Neuronal stem cell (in vitro differentiated cells): ENCODE measurements around the gene PARD3.

Source experiments
- DNase-seq: peaks from one replicate; pipeline ENCODE4 v3.0.0-alpha.2; 2013; ENCODE audit warnings: low spot score
- H2AFZ ChIP-seq: one replicate; pipeline ENCODE4 v1.6.1; 2013; ENCODE audit warnings: mild to moderate bottlenecking, low read length, inconsistent platforms
- H2AK5ac ChIP-seq: 2 replicates; pipeline ENCODE4 v1.6.1; 2013; ENCODE audit warnings: low read depth, mild to moderate bottlenecking, inconsistent platforms, low read length, moderate library complexity, mixed read lengths
- H2BK120ac ChIP-seq: 2 replicates; pipeline ENCODE4 v1.6.1; 2013; ENCODE audit warnings: low read depth, mild to moderate bottlenecking, inconsistent platforms, low read length, moderate library complexity, mixed read lengths
- H2BK12ac ChIP-seq: one replicate; pipeline ENCODE4 v1.6.1; 2013; ENCODE audit warnings: low read length, inconsistent platforms
- H2BK15ac ChIP-seq: 2 replicates; pipeline ENCODE4 v1.6.1; 2013; ENCODE audit warnings: mild to moderate bottlenecking, low read length, inconsistent platforms, mixed read lengths
- H2BK5ac ChIP-seq: one replicate; pipeline ENCODE4 v1.6.1; 2013; ENCODE audit warnings: inconsistent platforms, mild to moderate bottlenecking, low read length, moderate library complexity
- H3K14ac ChIP-seq: one replicate; pipeline ENCODE4 v1.6.1; 2013; ENCODE audit warnings: low read length, inconsistent platforms
- H3K18ac ChIP-seq: 2 replicates; pipeline ENCODE4 v1.6.1; 2013; ENCODE audit warnings: low read length, inconsistent platforms
- H3K23ac ChIP-seq: 2 replicates; pipeline ENCODE4 v1.6.1; 2013; ENCODE audit warnings: low read depth, mild to moderate bottlenecking, mixed read lengths, low read length, inconsistent platforms; ENCODE audit not compliant: poor library complexity
- H3K27ac ChIP-seq: replicated peaks from 3 replicates; pipeline ENCODE4 v1.5.1; 2013; ENCODE audit warnings: low read length, inconsistent platforms
- H3K27me3 ChIP-seq, 3 experiments: 2 replicates each; pipeline ENCODE4 v1.6.1; 2013; ENCODE audit warnings: low read length in 3 of 3, mild to moderate bottlenecking in 2 of 3, inconsistent platforms in 1 of 3, low read depth in 1 of 3, mixed read lengths in 1 of 3, moderate library complexity in 1 of 3; ENCODE audit not compliant: control insufficient read depth in 3 of 3, insufficient read depth in 3 of 3
- H3K36me3 ChIP-seq, 2 donors: replicated peaks in 1 of 2; 2 replicates each; pipeline ENCODE4 v1.6.1; 2013; ENCODE audit warnings: low read length in 2 of 2; ENCODE audit not compliant: control insufficient read depth in 2 of 2, insufficient read depth in 2 of 2
- H3K4ac ChIP-seq: 2 replicates; pipeline ENCODE4 v1.6.1; 2013; ENCODE audit warnings: inconsistent platforms, mild to moderate bottlenecking, low read length, moderate library complexity
- H3K4me1 ChIP-seq, 2 donors: 1 replicate in 1 of 2; 2 replicates in 1 of 2; pipeline ENCODE4 v1.6.1; 2013; ENCODE audit warnings: low read length in 2 of 2, low read depth in 1 of 2; ENCODE audit not compliant: control insufficient read depth in 2 of 2, insufficient read depth in 1 of 2
- H3K4me2 ChIP-seq: one replicate; pipeline ENCODE4 v1.6.1; 2013; ENCODE audit warnings: mild to moderate bottlenecking, low read length, inconsistent platforms; ENCODE audit not compliant: insufficient read depth, poor library complexity, severe bottlenecking
- H3K4me3 ChIP-seq, 2 donors: 2 replicates each; pipeline ENCODE4 v1.5.1; 2013; ENCODE audit warnings: low read length in 2 of 2, mild to moderate bottlenecking in 2 of 2, inconsistent platforms in 1 of 2, moderate library complexity in 1 of 2
- H3K79me1 ChIP-seq: one replicate; pipeline ENCODE4 v1.6.1; 2013; ENCODE audit warnings: low read depth, mild to moderate bottlenecking, inconsistent platforms, low read length, moderate library complexity
- H3K9ac ChIP-seq: one replicate; pipeline ENCODE4 v1.6.1; 2013; ENCODE audit warnings: mild to moderate bottlenecking, low read depth, low read length, inconsistent platforms; ENCODE audit not compliant: poor library complexity
- H3K9me3 ChIP-seq, 2 donors: replicated peaks in 1 of 2; 2 replicates each; pipeline versions ENCODE3 to v1.6.1; 2013; ENCODE audit warnings: low read length in 2 of 2, mild to moderate bottlenecking in 2 of 2, inconsistent platforms in 1 of 2, low read depth in 1 of 2, mixed read lengths in 1 of 2, moderate library complexity in 1 of 2; ENCODE audit not compliant: control insufficient read depth in 2 of 2, insufficient read depth in 1 of 2
- H4K8ac ChIP-seq: one replicate; pipeline ENCODE4 v1.6.1; 2013; ENCODE audit warnings: low read depth, mild to moderate bottlenecking, inconsistent platforms, low read length, moderate library complexity
- H4K91ac ChIP-seq: one replicate; pipeline ENCODE4 v1.6.1; 2013; ENCODE audit warnings: low read length, low read depth, mild to moderate bottlenecking, inconsistent platforms; ENCODE audit not compliant: poor library complexity
- WGBS, 2 donors: extraction: QIAGEN DNeasy Blood & Tissue Kit; methylation state at CpG; one replicate each; pipeline ENCODE4 v1.1.7; 2013; ENCODE audit warnings: missing lambda C conversion rate in 2 of 2, mixed read lengths in 1 of 2; ENCODE audit not compliant: insufficient read length in 2 of 2, insufficient replicate concordance in 1 of 2; ENCODE audit errors: extremely low coverage in 2 of 2; 5-methylcytosine and 5-hydroxymethylcytosine counted together

Gene PARD3

DNA sequence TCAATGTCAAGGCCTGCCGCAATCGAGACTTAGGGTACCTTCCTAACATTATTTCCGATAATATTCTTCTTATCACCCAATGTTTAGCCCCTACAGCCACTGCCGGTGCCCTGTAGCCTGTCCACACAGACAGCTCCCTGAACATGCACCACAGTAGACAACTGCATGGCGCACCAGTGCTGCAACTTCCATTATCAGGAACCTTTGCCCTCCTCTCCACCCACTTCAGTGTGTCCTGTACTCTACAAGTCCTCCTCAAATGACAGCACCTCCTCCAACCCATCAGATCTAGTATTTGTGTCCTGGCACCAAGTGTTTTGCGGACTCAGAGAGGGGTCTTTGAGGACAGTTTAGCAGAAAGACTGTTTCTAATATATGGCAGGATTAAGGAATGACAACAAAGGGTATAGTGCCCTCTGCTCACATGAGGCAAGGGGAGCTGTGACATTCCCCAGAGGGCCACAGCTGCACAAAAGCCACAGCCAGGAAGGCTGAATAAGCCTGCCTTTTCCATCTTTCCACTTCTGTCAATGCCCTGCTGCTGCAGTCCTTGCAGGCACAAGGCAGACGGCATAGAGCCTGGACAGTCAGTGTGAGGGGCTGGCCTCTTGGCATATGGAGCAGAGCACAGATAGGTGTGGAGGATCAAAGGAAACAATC is 335.4 kb downstream of the PARD3 start:
- Histone ChIP-seq H4K8ac (no peak overlapping the region), H3K4me1 (peaks cover 7 to 11% of the 10 kb centered on the region in 2 donors), H3K4me3 (no peak overlapping the region), H3K23ac (no peak overlapping the region), H2AFZ (no peak overlapping the region), H3K27me3 (no peaks in the 10 kb centered on the region), H3K4ac (no peak overlapping the region), H2BK5ac (no peak overlapping the region), H3K9me3 (no peaks in the 10 kb centered on the region), H4K91ac (no peak overlapping the region), H3K14ac (no peak overlapping the region), H3K4me2 (no peak overlapping the region), H3K18ac (no peak overlapping the region), H2BK15ac (no peak overlapping the region), H2BK120ac (no peak overlapping the region), H2AK5ac (no peak overlapping the region), H3K27ac (no peak overlapping the region), H3K9ac (no peak overlapping the region), H3K79me1 (no peaks in the 10 kb centered on the region), H3K36me3 (no peaks in the 10 kb centered on the region), H2BK12ac (no peak overlapping the region)
- peak; percentile 8 for DNase-seq
- no CpG with 5 or more reads among the region's 7 CpGs for WGBS, 2 donors

DNA sequence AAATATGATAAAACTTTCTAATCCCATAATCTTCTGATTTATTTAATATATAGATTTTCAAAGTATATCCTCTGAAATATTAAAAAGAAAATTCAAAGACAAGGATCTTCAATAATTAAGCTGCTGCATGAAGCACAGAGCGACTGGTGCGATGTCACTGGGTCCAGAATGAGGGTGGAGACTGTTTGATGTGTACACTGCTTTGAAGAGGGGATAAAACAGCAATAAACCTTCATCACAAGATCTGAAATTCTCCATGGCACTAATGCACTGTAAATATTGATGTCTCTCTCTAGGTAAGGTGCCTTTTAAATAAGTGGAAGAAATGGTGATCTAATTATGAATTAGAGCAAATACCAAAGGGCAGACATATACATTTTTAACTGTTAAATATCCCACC is 337.8 kb downstream of the PARD3 start:
- H2BK15ac ChIP-seq = no peak overlapping the region
- no peak overlapping the region for H3K18ac ChIP-seq
- no peak overlapping the region for H2AK5ac ChIP-seq
- H3K23ac ChIP-seq = no peak overlapping the region
- H3K9me3 ChIP-seq = no peaks in the 10 kb centered on the region
- WGBS, 2 donors = no CpG with 5 or more reads among the region's 2 CpGs
- H4K91ac ChIP-seq = no peak overlapping the region
- H3K14ac ChIP-seq = no peak overlapping the region
- H2BK12ac ChIP-seq = no peak overlapping the region
- no peak overlapping the region for H3K9ac ChIP-seq
- no peak overlapping the region for H3K4me3 ChIP-seq
- H4K8ac ChIP-seq = no peak overlapping the region
- H3K79me1 ChIP-seq = no peaks in the 10 kb centered on the region
- H2BK5ac ChIP-seq = no peak overlapping the region
- no peak overlapping the region for H2AFZ ChIP-seq
- H3K4me2 ChIP-seq = no peak overlapping the region
- peaks cover 7 to 11% of the 10 kb centered on the region in 2 donors for H3K4me1 ChIP-seq
- H3K4ac ChIP-seq = no peak overlapping the region
- H3K36me3 ChIP-seq = no peaks in the 10 kb centered on the region
- no peaks in the 10 kb centered on the region for H3K27me3 ChIP-seq
- no peak for DNase-seq
- H3K27ac ChIP-seq = no peak overlapping the region
- H2BK120ac ChIP-seq = no peak overlapping the region

DNA sequence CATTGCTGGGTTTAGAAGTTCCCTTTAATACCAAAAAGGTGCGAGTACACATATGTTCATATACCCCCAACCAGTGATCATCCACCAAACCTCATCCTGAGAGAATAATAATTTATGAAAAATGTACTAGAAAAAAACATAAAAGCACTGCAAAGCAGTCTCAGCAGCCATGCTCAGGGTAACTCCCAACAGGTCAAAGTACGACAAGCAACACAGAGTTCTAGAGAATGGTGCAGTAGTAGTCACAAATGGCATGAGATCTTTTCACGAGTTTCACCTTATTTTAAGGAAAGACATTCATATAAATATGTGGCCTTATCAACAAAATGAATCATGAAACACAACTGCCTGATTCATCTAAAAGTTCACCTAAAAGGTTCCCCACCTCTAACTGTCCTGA is 338.5 kb downstream of the PARD3 start:
- Histone ChIP-seq H3K4me2 (no peak overlapping the region), H4K91ac (no peak overlapping the region), H2BK12ac (no peak overlapping the region), H3K27me3 (no peaks in the 10 kb centered on the region), H2AK5ac (no peak overlapping the region), H3K36me3 (no peaks in the 10 kb centered on the region), H2BK5ac (no peak overlapping the region), H3K23ac (no peak overlapping the region), H3K4ac (no peak overlapping the region), H3K79me1 (no peaks in the 10 kb centered on the region), H2BK15ac (no peak overlapping the region), H3K14ac (no peak overlapping the region), H3K18ac (no peak overlapping the region), H3K4me3 (no peak overlapping the region), H3K27ac (no peak overlapping the region), H3K9me3 (no peaks in the 10 kb centered on the region), H2AFZ (no peak overlapping the region), H2BK120ac (no peak overlapping the region), H3K4me1 (peaks cover 7 to 11% of the 10 kb centered on the region in 2 donors), H3K9ac (no peak overlapping the region), H4K8ac (no peak overlapping the region)
- WGBS, 2 donors = no CpG with 5 or more reads among the region's 3 CpGs
- no peak for DNase-seq

DNA sequence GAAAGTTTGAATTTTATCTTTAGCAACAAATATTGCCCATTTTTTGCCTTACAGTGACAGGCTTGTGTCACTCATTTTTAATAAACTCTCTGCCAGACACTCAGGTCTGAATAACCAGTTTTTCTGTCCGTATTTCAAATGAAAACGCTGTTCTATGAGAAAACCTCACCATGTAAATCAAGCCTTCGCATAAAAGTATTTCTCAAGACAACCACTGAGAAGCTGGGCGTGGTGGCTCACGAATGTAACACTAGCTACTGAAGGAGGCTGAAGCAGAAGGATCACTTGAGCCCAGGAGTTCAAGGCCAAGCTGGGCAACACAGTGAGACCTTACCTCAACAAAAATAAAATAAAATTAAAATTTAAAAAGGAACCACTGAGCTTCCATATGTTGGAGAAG is 339.3 kb downstream of the PARD3 start:
- no peak overlapping the region for H3K14ac ChIP-seq
- no peak overlapping the region for H2AK5ac ChIP-seq
- H3K79me1 ChIP-seq = no peaks in the 10 kb centered on the region
- H4K8ac ChIP-seq = no peak overlapping the region
- H3K4me2 ChIP-seq = no peak overlapping the region
- no peak overlapping the region for H3K23ac ChIP-seq
- H3K9ac ChIP-seq = no peak overlapping the region
- H3K4ac ChIP-seq = no peak overlapping the region
- WGBS, 2 donors = no CpG with 5 or more reads among the region's 5 CpGs
- no peak overlapping the region for H2BK5ac ChIP-seq
- H2AFZ ChIP-seq = no peak overlapping the region
- no peaks in the 10 kb centered on the region for H3K36me3 ChIP-seq
- no peaks in the 10 kb centered on the region for H3K27me3 ChIP-seq
- H2BK120ac ChIP-seq = no peak overlapping the region
- H3K9me3 ChIP-seq = no peaks in the 10 kb centered on the region
- no peak overlapping the region for H4K91ac ChIP-seq
- H2BK15ac ChIP-seq = no peak overlapping the region
- H2BK12ac ChIP-seq = no peak overlapping the region
- H3K4me1 ChIP-seq = peaks cover 7 to 11% of the 10 kb centered on the region in 2 donors
- H3K27ac ChIP-seq = no peak overlapping the region
- DNase-seq = no peak
- H3K18ac ChIP-seq = no peak overlapping the region
- H3K4me3 ChIP-seq = no peak overlapping the region
